Spleen (tissue), 11 donors: Measurements from ENCODE around the gene ABI3BP. TPM values are rescaled to one million over a fixed set of nuclear protein-coding genes. Genes with fewer than 3 reads are reported as not detected.
A peak's percentile ranks its signal among the peaks of the same experiment; 100 is the strongest.

Source experiments
- DNase-seq: peaks from one replicate; pipeline ENCODE4 v3.0.0-alpha.2; 2020
- H3K27ac ChIP-seq, 8 donors: fragments of 200-600 bp; sonication (generic) in 7 of 8; 1 replicate in 4 of 8; 2 replicates in 4 of 8; pipeline versions ENCODE4 v1.5.0 to v1.8.0; 2016 to 2021; ENCODE audit warnings: inconsistent platforms in 4 of 8, mild to moderate bottlenecking in 4 of 8, moderate library complexity in 1 of 8
- H3K27me3 ChIP-seq, 7 donors: fragments of 200-600 bp; sonication (generic) in 6 of 7; replicated peaks in 1 of 7; 1 replicate in 4 of 7; 2 replicates in 3 of 7; pipeline versions ENCODE4 v1.5.0 to v1.8.0; 2016 to 2021; ENCODE audit warnings: inconsistent platforms in 3 of 7, mild to moderate bottlenecking in 1 of 7
- H3K36me3 ChIP-seq, 6 donors: fragments of 200-600 bp; sonication (generic) in 5 of 6; 1 replicate in 4 of 6; 2 replicates in 2 of 6; pipeline versions ENCODE4 v1.5.0 to v1.8.0; 2016 to 2021; ENCODE audit warnings: inconsistent platforms in 2 of 6
- H3K4me1 ChIP-seq, 6 donors: fragments of 200-600 bp; sonication (generic) in 5 of 6; 1 replicate in 3 of 6; 2 replicates in 3 of 6; pipeline versions ENCODE4 v1.5.0 to v1.8.0; 2016 to 2021; ENCODE audit warnings: inconsistent platforms in 3 of 6
- H3K4me3 ChIP-seq, 8 donors: fragments of 200-600 bp; sonication (generic) in 7 of 8; 1 replicate in 4 of 8; 2 replicates in 4 of 8; pipeline versions ENCODE4 v1.5.0 to v1.8.0; 2016 to 2021; ENCODE audit warnings: inconsistent platforms in 4 of 8, mild to moderate bottlenecking in 4 of 8, moderate library complexity in 2 of 8
- H3K9me3 ChIP-seq, 8 donors: fragments of 200-600 bp; sonication (generic) in 7 of 8; 1 replicate in 4 of 8; 2 replicates in 4 of 8; pipeline versions ENCODE4 v1.5.0 to v1.8.0; 2016 to 2021; ENCODE audit warnings: inconsistent platforms in 4 of 8
- CTCF ChIP-seq, 11 experiments: fragments of 200-600 bp in 7 of 11; fragments of 450-650 bp in 4 of 11; sonication (generic) in 4 of 11; IDR thresholded peaks in 8 of 11; conservative IDR thresholded peaks in 3 of 11; 1 replicate in 7 of 11; 2 replicates in 4 of 11; pipeline versions ENCODE4 v1.4.0 to v1.8.0; 2016 to 2021; ENCODE audit warnings: antibody characterized with exemption in 11 of 11, inconsistent platforms in 4 of 11, mild to moderate bottlenecking in 1 of 11
- POLR2A ChIP-seq, 3 donors: fragments of 450-650 bp; IDR thresholded peaks; one replicate each; pipeline ENCODE4 v1.5.1; 2017; ENCODE audit warnings: antibody characterized with exemption in 3 of 3, mild to moderate bottlenecking in 1 of 3
- POLR2AphosphoS5 ChIP-seq, 3 donors: sonication (generic); formaldehyde crosslinking; IDR thresholded peaks; one replicate each; pipeline ENCODE4 v1.5.1; 2017; ENCODE audit warnings: antibody characterized with exemption in 3 of 3
- WGBS, 5 donors: extraction: QIAGEN DNeasy Blood & Tissue Kit in 3 of 5; methylation state at CpG; one replicate each; pipeline versions ENCODE4 v1.1.5 to v1.1.7; 2013 to 2018; 5-methylcytosine and 5-hydroxymethylcytosine counted together
- intact Hi-C: fragments of 100-400 bp; cut with DNase I; formaldehyde crosslinking; loops from one replicate; pipeline ENCODE4 v1.15.0; 2023; ENCODE audit warnings: low total_unique reads
- polyA plus RNA-seq, 3 donors: library from polyadenylated mRNA; stranded (reverse); fragments of 200-250 nt; gene quantifications; one replicate each; pipeline ENCODE4 v1.2.1, GENCODE V29; 2013
- total RNA-seq, 7 donors: library from RNA; depleted of rRNA in 3 of 7; stranded (reverse); fragments of >200 nt in 3 of 7; fragmentation: NEBNext Ultra II Directional in 4 of 7; extraction: Animal tissue kit (Norgen Biotek cat#: 25700) in 4 of 7; gene quantifications; one replicate each; pipeline versions ENCODE4 v1.1.0 to v1.2.1, GENCODE V29; 2016 to 2021
- donor health status: healthy with polysubstance abuse.
- donor health status: DM: no; HTN: no; CAD: no; lungs with moderate emphysema.
- donor health status: DM: no; HTN: no; CAD: no.
- donor health status: Bipolar disorder and iron deficiency.
- donor health status: healthy.
- donor health status: DM: no; HTN: no; CAD: no.
- donor health status: DM: yes; HTN: yes; CAD: no.

The ABI3BP gene
- total and polyA plus RNA-seq, 10 donors: 4.2 to 29.9 (median 16.3) TPM

DNA sequence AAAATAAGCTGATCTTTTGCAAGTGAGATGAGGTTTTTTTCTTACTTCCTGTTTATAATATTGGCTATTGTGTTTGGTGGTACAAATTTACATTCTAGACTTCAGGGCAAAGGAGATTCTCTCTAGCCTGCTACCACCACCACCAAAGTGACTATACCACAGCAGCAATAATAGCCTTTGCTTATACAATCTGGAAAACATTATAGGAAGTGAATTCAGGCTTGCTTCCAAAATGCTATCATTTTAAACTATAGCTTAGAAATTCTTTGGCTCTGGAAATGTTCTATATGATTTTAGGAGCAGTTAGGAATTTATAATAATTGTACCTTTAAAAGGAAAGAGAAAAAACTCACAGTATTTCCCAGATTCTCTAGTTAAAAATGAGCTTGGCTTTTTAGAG is 189.5 kb downstream of the ABI3BP start:
- TF ChIP-seq CTCF (IDR thresholded peaks at IDR 0.05 in 8 of 11, conservative IDR thresholded peaks at IDR 0.05 in 3 of 11): no peak
- TF ChIP-seq POLR2AphosphoS5 (IDR thresholded peaks at IDR 0.05): no peak
- TF ChIP-seq POLR2A (IDR thresholded peaks at IDR 0.05): no peak

GRCh38 chr3:100802126-100802525 is 191.1 kb downstream of the ABI3BP start:
- WGBS, 5 donors: 83 to 95% (median 87%) methylated on average over 2 of the region's 2 CpGs
- Histone ChIP-seq H3K27me3 (no peaks in the 10 kb centered on the region), H3K4me3 (no peak overlapping the region), H3K4me1 (no peaks in the 10 kb centered on the region), H3K27ac (no peak overlapping the region), H3K36me3 (no peaks in the 10 kb centered on the region), H3K9me3 (no peaks in the 10 kb centered on the region)
- DNase-seq: no peak
- TF ChIP-seq POLR2A (IDR thresholded peaks at IDR 0.05) (no peak), CTCF (IDR thresholded peaks at IDR 0.05 in 8 of 11, conservative IDR thresholded peaks at IDR 0.05 in 3 of 11) (no peak), POLR2AphosphoS5 (IDR thresholded peaks at IDR 0.05) (no peak)
- intact Hi-C loops: no loop called here

More for the DNA sequence above, 189.5 kb downstream of the ABI3BP start:
- intact Hi-C loops: no loop called here
- no peak overlapping the region for H3K27ac ChIP-seq
- H3K9me3 ChIP-seq: no peaks in the 10 kb centered on the region
- no peak for DNase-seq
- no peaks in the 10 kb centered on the region for H3K4me1 ChIP-seq
- no peaks in the 10 kb centered on the region for H3K27me3 ChIP-seq
- no peaks in the 10 kb centered on the region for H3K36me3 ChIP-seq
- H3K4me3 ChIP-seq: no peak overlapping the region

GRCh38 chr3:100798012-100798411 is 195.2 kb downstream of the ABI3BP start:
- WGBS, 5 donors: 76 to 93% (median 82%) methylated on average over 1 of the region's 1 CpG
- Histone ChIP-seq H3K4me1 (peaks cover 0 to 7% (median 0%) of the 10 kb centered on the region in 6 donors), H3K27me3 (no peaks in the 10 kb centered on the region), H3K36me3 (no peaks in the 10 kb centered on the region), H3K4me3 (no peak overlapping the region), H3K27ac (no peak overlapping the region), H3K9me3 (no peaks in the 10 kb centered on the region)
- intact Hi-C loops: no loop called here
- DNase-seq: no peak
- TF ChIP-seq POLR2AphosphoS5 (IDR thresholded peaks at IDR 0.05) (no peak), POLR2A (IDR thresholded peaks at IDR 0.05) (no peak), CTCF (IDR thresholded peaks at IDR 0.05 in 8 of 11, conservative IDR thresholded peaks at IDR 0.05 in 3 of 11) (no peak)

DNA sequence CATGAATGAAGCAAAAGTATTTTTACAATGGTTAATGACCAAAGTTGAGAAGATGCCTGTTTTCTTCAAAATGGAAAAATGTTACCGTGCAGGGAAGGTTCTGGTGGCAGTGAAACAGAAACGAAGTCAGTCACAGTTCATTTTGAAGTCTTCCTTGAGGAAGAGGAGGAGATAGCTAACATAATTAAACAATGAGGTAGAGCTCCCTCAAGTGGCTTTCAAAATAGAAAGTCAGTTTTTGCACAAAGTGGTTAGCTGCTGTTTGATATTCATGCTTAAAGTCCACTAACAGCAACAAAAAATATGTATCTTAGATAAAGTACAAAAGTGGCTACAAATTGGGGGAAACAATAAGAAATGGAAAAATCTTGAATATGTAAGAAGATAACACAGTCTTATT is 196.7 kb downstream of the ABI3BP start:
- DNase-seq: no peak
- no peak overlapping the region for H3K4me3 ChIP-seq
- intact Hi-C loops: no loop called here
- H3K9me3 ChIP-seq: no peaks in the 10 kb centered on the region
- WGBS, 5 donors: 2 to 9% (median 6%) methylated on average over 2 of the region's 2 CpGs
- no peaks in the 10 kb centered on the region for H3K36me3 ChIP-seq
- no peak for TF ChIP-seq POLR2A (IDR thresholded peaks at IDR 0.05)
- peak in 3 of 11 experiments; percentile 7 to 21 (median 19) for TF ChIP-seq CTCF (IDR thresholded peaks at IDR 0.05 in 8 of 11, conservative IDR thresholded peaks at IDR 0.05 in 3 of 11)
- H3K4me1 ChIP-seq: peaks cover 0 to 7% (median 0%) of the 10 kb centered on the region in 6 donors
- H3K27me3 ChIP-seq: no peaks in the 10 kb centered on the region
- no peak overlapping the region for H3K27ac ChIP-seq
